Epithelial cell of proximal tubule (primary cell): ENCODE measurements around the gene PTPN21. TPM values are rescaled to one million over a fixed set of nuclear protein-coding genes. Genes with fewer than 3 reads are reported as not detected.

Experiments used
- DNase-seq: peaks from one replicate; pipeline ENCODE4 v3.0.0-alpha.2; 2011; ENCODE audit warnings: low read depth
- H3K4me3 ChIP-seq: 2 replicates; pipeline ENCODE4 v1.5.1; 2011; ENCODE audit warnings: low read depth, mild to moderate bottlenecking, low read length
- total RNA-seq: library from RNA; depleted of rRNA; stranded (reverse); fragments of >200 nt; gene quantifications from 2 replicates; pipeline ENCODE4 v1.2.3, GENCODE V29; 2015
- TF ChIP-seq, protein P1 (sequence below): conservative IDR thresholded peaks from 2 replicates; pipeline ENCODE4 v1.5.1; 2012; ENCODE audit warnings: low read depth, mild to moderate bottlenecking, low read length

The PTPN21 gene
- total RNA-seq, 1 donor from 2014 or later, result 5.9 TPM

DNA sequence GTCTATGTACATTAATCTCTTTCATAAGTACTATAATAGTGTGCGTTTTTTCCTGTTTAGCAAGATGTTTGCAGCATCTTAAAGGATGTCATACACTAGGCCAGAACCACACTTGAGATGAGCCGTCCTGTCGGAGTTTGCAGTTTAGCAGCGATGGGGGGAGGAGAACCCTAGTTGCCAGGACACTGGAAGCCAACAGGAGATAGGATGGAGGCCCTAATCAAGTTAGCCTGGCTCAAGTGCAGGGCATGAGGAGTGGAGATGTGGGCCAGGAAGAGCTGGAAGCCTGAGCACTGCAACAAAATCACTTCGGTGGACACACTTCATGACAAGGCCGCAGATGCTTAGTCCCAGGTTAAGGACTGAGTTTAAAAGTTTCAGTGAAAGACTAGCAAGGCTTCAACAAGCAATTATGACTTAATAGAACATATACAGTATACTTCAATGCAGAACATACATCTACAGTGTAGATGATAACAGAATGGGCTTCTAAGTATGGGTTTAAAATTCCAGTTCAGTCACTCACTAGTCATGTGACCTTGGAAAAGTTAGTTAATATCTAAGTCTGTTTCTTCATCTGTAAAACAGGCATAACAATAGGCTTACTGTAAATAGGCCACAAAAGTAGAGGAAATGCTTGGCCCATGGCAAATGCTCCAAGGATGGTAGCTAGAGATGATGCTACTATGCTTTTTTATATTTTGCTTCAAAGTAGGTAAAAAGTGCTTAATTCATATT is 77.1 kb downstream of the PTPN21 start:
- TF ChIP-seq, protein P1, sequence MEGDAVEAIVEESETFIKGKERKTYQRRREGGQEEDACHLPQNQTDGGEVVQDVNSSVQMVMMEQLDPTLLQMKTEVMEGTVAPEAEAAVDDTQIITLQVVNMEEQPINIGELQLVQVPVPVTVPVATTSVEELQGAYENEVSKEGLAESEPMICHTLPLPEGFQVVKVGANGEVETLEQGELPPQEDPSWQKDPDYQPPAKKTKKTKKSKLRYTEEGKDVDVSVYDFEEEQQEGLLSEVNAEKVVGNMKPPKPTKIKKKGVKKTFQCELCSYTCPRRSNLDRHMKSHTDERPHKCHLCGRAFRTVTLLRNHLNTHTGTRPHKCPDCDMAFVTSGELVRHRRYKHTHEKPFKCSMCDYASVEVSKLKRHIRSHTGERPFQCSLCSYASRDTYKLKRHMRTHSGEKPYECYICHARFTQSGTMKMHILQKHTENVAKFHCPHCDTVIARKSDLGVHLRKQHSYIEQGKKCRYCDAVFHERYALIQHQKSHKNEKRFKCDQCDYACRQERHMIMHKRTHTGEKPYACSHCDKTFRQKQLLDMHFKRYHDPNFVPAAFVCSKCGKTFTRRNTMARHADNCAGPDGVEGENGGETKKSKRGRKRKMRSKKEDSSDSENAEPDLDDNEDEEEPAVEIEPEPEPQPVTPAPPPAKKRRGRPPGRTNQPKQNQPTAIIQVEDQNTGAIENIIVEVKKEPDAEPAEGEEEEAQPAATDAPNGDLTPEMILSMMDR, result no peak
- DNase-seq, result no peak
- H3K4me3 ChIP-seq, result no peak overlapping the region

DNA sequence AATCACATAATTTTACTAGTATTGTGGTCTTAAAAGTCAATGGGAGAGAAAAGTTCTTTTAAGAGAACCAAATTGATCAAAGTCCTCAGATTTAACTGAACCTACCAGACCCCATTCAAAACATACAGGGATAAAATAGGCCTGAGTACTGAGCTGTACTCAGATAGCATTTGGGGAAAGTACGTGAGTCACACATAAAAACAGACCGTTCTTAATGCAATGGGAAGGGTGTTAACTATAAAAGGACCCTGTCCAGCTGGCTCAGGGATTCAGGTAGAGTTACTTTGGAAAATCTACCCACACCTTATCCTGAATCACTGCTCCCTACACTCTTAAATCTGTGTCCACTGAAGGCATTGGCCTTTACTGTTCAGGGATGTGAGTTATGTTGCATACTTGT is 78.0 kb downstream of the PTPN21 start:
- no peak overlapping the region for H3K4me3 ChIP-seq
- TF ChIP-seq, protein P1, result no peak
- DNase-seq, result no peak

DNA sequence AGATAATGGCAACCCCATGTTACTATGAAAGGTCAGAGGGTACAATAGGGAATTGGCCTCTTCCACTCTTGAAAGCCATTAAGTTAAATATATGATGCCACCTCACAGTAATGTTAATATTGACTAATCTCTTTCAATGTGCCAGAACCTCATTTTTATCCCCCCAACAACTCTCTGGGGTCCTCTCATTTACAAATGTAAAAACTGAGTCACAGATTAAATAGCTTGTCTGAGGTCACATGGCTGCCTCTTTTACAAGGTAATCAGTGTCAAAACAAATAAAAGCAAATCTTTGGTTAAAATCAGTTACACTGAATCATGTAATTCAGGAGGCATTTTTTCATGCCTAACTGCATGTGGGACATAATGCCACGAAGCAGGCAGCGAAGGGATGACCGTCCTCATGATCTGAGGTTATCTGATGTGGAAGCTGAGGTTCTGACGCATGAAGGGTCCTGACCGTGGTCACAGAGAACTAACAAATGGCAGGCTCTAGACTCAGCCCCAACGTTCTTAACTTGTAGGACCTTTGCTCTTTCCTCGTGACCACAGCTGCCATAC is 78.5 kb downstream of the PTPN21 start:
- TF ChIP-seq, protein P1, result no peak
- DNase-seq, result no peak
- no peak overlapping the region for H3K4me3 ChIP-seq

DNA sequence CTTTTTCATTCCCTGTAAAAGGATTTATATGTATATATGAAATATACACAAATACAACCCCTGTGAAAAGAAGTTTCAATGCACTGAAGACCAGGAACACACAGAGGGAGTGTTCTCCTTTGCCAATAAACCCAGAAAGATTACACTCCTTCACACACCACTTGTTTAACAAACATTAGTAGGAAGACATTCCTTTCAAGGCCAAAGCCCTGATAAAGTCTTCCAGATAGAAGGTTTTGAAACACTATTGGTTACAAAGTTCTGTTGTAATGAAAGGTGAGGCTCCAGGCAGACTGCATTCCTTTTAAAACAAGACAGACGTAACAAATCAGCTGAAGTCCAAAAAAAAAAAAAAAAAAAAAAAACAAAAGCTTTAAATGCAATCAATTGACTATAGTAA is 81.0 kb downstream of the PTPN21 start:
- H3K4me3 ChIP-seq, result no peak overlapping the region
- DNase-seq, result no peak
- TF ChIP-seq, protein P1, result no peak

DNA sequence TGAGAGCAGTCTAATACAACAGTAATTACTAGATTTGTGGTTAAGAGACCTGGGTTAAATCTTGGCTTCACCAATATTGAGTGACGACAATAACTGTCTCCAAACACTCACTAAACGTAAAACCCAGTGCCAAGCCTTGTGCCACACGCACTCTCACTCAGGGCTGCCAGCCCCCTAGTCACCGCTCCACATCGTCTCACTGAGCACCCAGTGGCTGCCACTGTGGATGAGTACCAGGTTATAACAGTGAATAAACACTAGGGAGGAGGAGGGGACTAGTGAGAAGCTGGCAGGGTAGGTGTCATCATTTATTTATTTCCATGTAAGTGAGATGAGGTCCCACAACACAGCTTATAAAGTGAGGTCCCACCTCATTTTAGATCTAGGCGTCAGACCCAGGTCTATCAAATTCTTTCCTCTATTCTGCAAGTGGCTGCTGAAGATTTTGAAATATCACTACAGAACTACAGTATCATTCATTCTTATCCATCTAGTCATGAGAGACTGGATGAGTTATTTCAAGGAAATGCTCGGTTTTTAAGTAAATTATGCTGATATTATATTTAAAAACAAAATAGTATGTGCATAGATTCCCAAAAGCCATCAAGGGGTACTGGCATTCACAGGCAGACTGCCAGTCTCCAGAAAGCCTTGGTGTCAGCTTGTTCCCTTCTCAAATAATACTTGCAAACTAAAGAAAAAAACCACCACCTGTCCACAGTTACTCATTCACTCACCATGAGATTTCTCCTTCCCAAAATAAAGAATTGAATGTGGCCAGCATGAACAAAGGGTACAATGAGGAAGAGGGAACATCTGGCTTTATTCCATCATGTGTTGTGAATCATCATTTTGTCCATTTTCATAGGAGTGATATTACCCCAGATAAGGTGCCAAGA is 84.0 kb downstream of the PTPN21 start:
- DNase-seq, result no peak
- TF ChIP-seq, protein P1, result no peak
- no peak overlapping the region for H3K4me3 ChIP-seq

DNA sequence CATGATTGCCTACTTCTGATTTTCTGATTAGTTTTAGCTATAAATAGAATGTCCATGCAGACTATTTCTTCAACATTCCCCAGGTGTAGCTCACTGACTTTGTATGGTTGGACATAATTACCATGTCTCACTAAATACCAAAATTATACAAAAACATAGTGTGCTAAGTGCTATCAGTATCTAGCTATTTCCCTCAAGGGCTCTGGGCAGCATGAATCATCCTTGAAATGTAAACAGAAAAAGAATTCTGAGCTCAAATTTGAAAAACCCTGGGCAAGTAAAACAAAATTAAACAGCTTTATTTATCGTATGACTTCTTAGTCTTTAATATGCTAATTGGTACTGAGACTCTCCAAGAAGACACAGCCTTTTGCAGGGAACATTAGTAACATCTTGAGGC is 86.4 kb downstream of the PTPN21 start:
- TF ChIP-seq, protein P1, result no peak
- no peak overlapping the region for H3K4me3 ChIP-seq
- DNase-seq, result no peak
